Measurements from ENCODE around the gene DNAJB2. TPM values are rescaled to one million over a fixed set of nuclear protein-coding genes. Genes with fewer than 3 reads are reported as not detected.
A peak's percentile ranks its signal among the peaks of the same experiment; 100 is the strongest.

Gene DNAJB2
- polyA plus RNA-seq, 1 of the 3 experiments (the other 2 are of a cell fraction) = 39.9 TPM

- Histone ChIP-seq H3F3A (replicated peaks; ENCODE audit: insufficient read depth) (peaks cover 19% of the 10 kb centered on the region), H3K9me3 (no peaks in the 10 kb centered on the region), H2AFZ (ENCODE audit: low read depth) (peak overlapping the region; percentile 73; the same call in 1 of the 2 replicates), H3K4me3 (ENCODE audit: low read depth in 2 of 2, low read length in 1 of 2) (peak overlapping the region; percentile 84 to 97), H3K9ac (peak overlapping the region; percentile 94), H3K27me3 (ENCODE audit: insufficient read depth) (no peaks in the 10 kb centered on the region), H3K27ac (ENCODE audit: low read depth in 2 of 2, low read length in 1 of 2) (peak overlapping the region; percentile 78 to 92), H3K9me2 (no peaks in the 10 kb centered on the region), H3K79me2 (ENCODE audit: insufficient read depth) (peaks cover 20% of the 10 kb centered on the region), H3K4me1 (ENCODE audit: control insufficient read depth in 1 of 2, insufficient read depth in 2 of 2, low read depth in 1 of 2, low read length in 1 of 2) (peaks cover 19 to 26% of the 10 kb centered on the region in 2 experiments), H4K20me1 (ENCODE audit: insufficient read depth) (no peaks in the 10 kb centered on the region), H3K36me3 (replicated peaks in 1 of 2; ENCODE audit: control insufficient read depth in 1 of 2, insufficient read depth in 2 of 2, low read length in 1 of 2) (peaks cover 6 to 16% of the 10 kb centered on the region in 2 experiments), H3K4me2 (peak overlapping the region; percentile 91)
- TF ChIP-seq RAD21 (IDR thresholded peaks at IDR 0.05; ENCODE audit: low read length) = no peak
- TF ChIP-seq YY1 (IDR thresholded peaks at IDR 0.05; ENCODE audit: low read depth) = no peak
- TF ChIP-seq TAF1 (IDR thresholded peaks at IDR 0.05; ENCODE audit: borderline replicate concordance, low read depth, low read length) = no peak
- TF ChIP-seq NFIC (IDR thresholded peaks at IDR 0.05; ENCODE audit: borderline replicate concordance) = no peak
- TF ChIP-seq JUND (IDR thresholded peaks at IDR 0.05) = no peak
- no peak for TF ChIP-seq USF1 (IDR thresholded peaks at IDR 0.05; ENCODE audit: borderline replicate concordance, low read depth)
- TF ChIP-seq EZH2phosphoT487 (IDR thresholded peaks at IDR 0.05; ENCODE audit: borderline replicate concordance, low read depth) = no peak
- CTCF ChIA-PET = interaction anchor here (0.9 to 3.3 kb wide), 13 partner anchors 10 to 265 kb away, joined by 3 to 20 read pairs (median 4); no protein-coding TSS in a partner anchor
- 2% methylated on average over 7 of the region's 10 CpGs for WGBS (ENCODE audit: low lambda C conversion rate)
- POLR2A ChIA-PET = interaction anchor here (1.3 to 2.9 kb wide), 6 partner anchors 9 to 69 kb away, joined by 4 to 23 read pairs (median 10); partner anchors contain the start of genes ABCB6, ANKZF1, ATG9A and CNPPD1
- DNase-seq = no peak
Observed at GRCh38 chr2:219245899-219246230, 33.3 kb upstream of the DNAJB2 start.

- H3K79me2 ChIP-seq (ENCODE audit: insufficient read depth) = peaks cover 20% of the 10 kb centered on the region
- H3K36me3 ChIP-seq (replicated peaks in 1 of 2; ENCODE audit: control insufficient read depth in 1 of 2, insufficient read depth in 2 of 2, low read length in 1 of 2) = peaks cover 6 to 16% of the 10 kb centered on the region in 2 experiments
- H2AFZ ChIP-seq (ENCODE audit: low read depth) = no peak overlapping the region
- H3F3A ChIP-seq (replicated peaks; ENCODE audit: insufficient read depth) = peaks cover 19% of the 10 kb centered on the region
- no peaks in the 10 kb centered on the region for H3K9me2 ChIP-seq
- no peaks in the 10 kb centered on the region for H3K9me3 ChIP-seq
- no peak overlapping the region; a peak in 1 of 4 replicates for H3K27ac ChIP-seq (ENCODE audit: low read depth in 2 of 2, low read length in 1 of 2)
- peaks cover 19 to 26% of the 10 kb centered on the region in 2 experiments for H3K4me1 ChIP-seq (ENCODE audit: control insufficient read depth in 1 of 2, insufficient read depth in 2 of 2, low read depth in 1 of 2, low read length in 1 of 2)
- peak overlapping the region; percentile 91 for H3K4me2 ChIP-seq
- DNase-seq = no peak
- no peaks in the 10 kb centered on the region for H4K20me1 ChIP-seq (ENCODE audit: insufficient read depth)
- 97% methylated on average over 10 of the region's 10 CpGs for WGBS (ENCODE audit: low lambda C conversion rate)
- POLR2A ChIA-PET = interaction anchor here (1.3 to 2.9 kb wide), 3 partner anchors 15 to 28 kb away, joined by 4 to 23 read pairs (median 11); partner anchors contain the start of genes ABCB6, ANKZF1 and ATG9A
- CTCF ChIA-PET = interaction anchor here (1.2 to 3.3 kb wide), 8 partner anchors 30 to 111 kb away, joined by 3 to 20 read pairs (median 5); no protein-coding TSS in a partner anchor
- no peaks in the 10 kb centered on the region for H3K27me3 ChIP-seq (ENCODE audit: insufficient read depth)
- peak overlapping the region; percentile 84 to 97; a peak in 2 of 4 replicates for H3K4me3 ChIP-seq (ENCODE audit: low read depth in 2 of 2, low read length in 1 of 2)
- H3K9ac ChIP-seq = 0 out of 2 replicates have a peak overlapping the region, but pooled peaks have one; percentile 94
- no peak for TF ChIP-seq SIN3A (IDR thresholded peaks at IDR 0.05; ENCODE audit: borderline replicate concordance, low read depth, low read length)
- no peak for TF ChIP-seq PBX3 (IDR thresholded peaks at IDR 0.05)
- TF ChIP-seq RXRA (IDR thresholded peaks at IDR 0.05; ENCODE audit: borderline replicate concordance, low read depth) = no peak
- TF ChIP-seq ZBTB33 (IDR thresholded peaks at IDR 0.05; ENCODE audit: borderline replicate concordance, low read depth) = no peak
- no peak for TF ChIP-seq NRF1 (IDR thresholded peaks at IDR 0.05; ENCODE audit: low read depth, low read length)
- no peak for TF ChIP-seq NFIC (IDR thresholded peaks at IDR 0.05; ENCODE audit: borderline replicate concordance)
- no peak for TF ChIP-seq USF2 (IDR thresholded peaks at IDR 0.05; ENCODE audit: borderline replicate concordance, low read depth, low read length)
- no peak for TF ChIP-seq FOXM1 (IDR thresholded peaks at IDR 0.05; ENCODE audit: low read depth)
- no peak for TF ChIP-seq TCF12 (IDR thresholded peaks at IDR 0.05)
- no peak for TF ChIP-seq MAX (IDR thresholded peaks at IDR 0.05; ENCODE audit: low read depth)
- TF ChIP-seq JUND (IDR thresholded peaks at IDR 0.05) = no peak
- no peak for TF ChIP-seq REST (IDR thresholded peaks at IDR 0.05; ENCODE audit: low read depth, low read length)
- no peak for TF ChIP-seq ELF1 (IDR thresholded peaks at IDR 0.05)
- TF ChIP-seq GATA2 (CRISPR knock-in tag; IDR thresholded peaks at IDR 0.05) = no peak
Observed at GRCh38 chr2:219246559-219246958, 32.6 kb upstream of the DNAJB2 start.
